ENCODE data around the gene GPR21.

Gene GPR21

GRCh38 chr9:123041489-123041888 lies 8.0 kb downstream of the GPR21 start:
- Histone ChIP-seq H3K9ac (ENCODE audit: low read length) (no peak overlapping the region), H2AFZ (ENCODE audit: low read length) (no peak overlapping the region), H3K27me3 (replicated peaks; ENCODE audit: insufficient read depth, low read length) (no peaks in the 10 kb centered on the region), H4K20me1 (ENCODE audit: insufficient read depth, low read length) (no peaks in the 10 kb centered on the region), H3K4me3 (ENCODE audit: low read length) (no peak overlapping the region), H3K27ac (ENCODE audit: low read length) (no peak overlapping the region), H3K9me2 (replicated peaks; ENCODE audit: insufficient read depth, low read length) (no peaks in the 10 kb centered on the region), H3K9me3 (replicated peaks; ENCODE audit: insufficient read depth, low read length) (no peaks in the 10 kb centered on the region), H3K79me2 (ENCODE audit: low read length) (no peaks in the 10 kb centered on the region), H3K4me1 (ENCODE audit: low read length) (no peaks in the 10 kb centered on the region), H3F3A (ENCODE audit: insufficient read depth, low read length) (no peaks in the 10 kb centered on the region), H3K4me2 (ENCODE audit: low read depth, low read length) (no peak overlapping the region), H3K36me3 (replicated peaks; ENCODE audit: insufficient read depth, low read length) (no peaks in the 10 kb centered on the region; the same call in 1 of the 2 replicates)
- no peak for TF ChIP-seq EZH2phosphoT487 (IDR thresholded peaks at IDR 0.05; ENCODE audit: low read length)
- TF ChIP-seq CTCF (IDR thresholded peaks at IDR 0.05; ENCODE audit: low read length), result no peak
- TF ChIP-seq EZH2 (optimal IDR thresholded peaks at IDR 0.05; ENCODE audit: low read depth, low read length), result no peak
- no peak for DNase-seq

GRCh38 chr9:123043081-123043939 lies 9.8 kb downstream of the GPR21 start:
- Histone ChIP-seq H3K79me2 (ENCODE audit: low read length) (no peaks in the 10 kb centered on the region), H4K20me1 (ENCODE audit: insufficient read depth, low read length) (no peaks in the 10 kb centered on the region), H3K4me1 (ENCODE audit: low read length) (no peaks in the 10 kb centered on the region), H3K27ac (ENCODE audit: low read length) (no peak overlapping the region), H3F3A (ENCODE audit: insufficient read depth, low read length) (no peaks in the 10 kb centered on the region), H3K9me3 (replicated peaks; ENCODE audit: insufficient read depth, low read length) (no peaks in the 10 kb centered on the region), H3K9ac (ENCODE audit: low read length) (no peak overlapping the region), H3K36me3 (replicated peaks; ENCODE audit: insufficient read depth, low read length) (no peaks in the 10 kb centered on the region; the same call in 1 of the 2 replicates), H2AFZ (ENCODE audit: low read length) (no peak overlapping the region), H3K4me2 (ENCODE audit: low read depth, low read length) (no peak overlapping the region), H3K4me3 (ENCODE audit: low read length) (no peak overlapping the region), H3K27me3 (replicated peaks; ENCODE audit: insufficient read depth, low read length) (no peaks in the 10 kb centered on the region), H3K9me2 (replicated peaks; ENCODE audit: insufficient read depth, low read length) (no peaks in the 10 kb centered on the region)
- no peak for TF ChIP-seq EZH2 (optimal IDR thresholded peaks at IDR 0.05; ENCODE audit: low read depth, low read length)
- no peak for TF ChIP-seq EZH2phosphoT487 (IDR thresholded peaks at IDR 0.05; ENCODE audit: low read length)
- no peak for TF ChIP-seq CTCF (IDR thresholded peaks at IDR 0.05; ENCODE audit: low read length)
- DNase-seq, result no peak

GRCh38 chr9:123044586-123044985 lies 11.1 kb downstream of the GPR21 start:
- Histone ChIP-seq H3K36me3 (replicated peaks; ENCODE audit: insufficient read depth, low read length) (no peaks in the 10 kb centered on the region; the same call in 1 of the 2 replicates), H3K79me2 (ENCODE audit: low read length) (no peaks in the 10 kb centered on the region), H3K27ac (ENCODE audit: low read length) (no peak overlapping the region), H3K9me3 (replicated peaks; ENCODE audit: insufficient read depth, low read length) (no peaks in the 10 kb centered on the region), H3K4me1 (ENCODE audit: low read length) (no peaks in the 10 kb centered on the region), H3K9me2 (replicated peaks; ENCODE audit: insufficient read depth, low read length) (no peaks in the 10 kb centered on the region), H3F3A (ENCODE audit: insufficient read depth, low read length) (no peaks in the 10 kb centered on the region), H3K9ac (ENCODE audit: low read length) (no peak overlapping the region), H3K4me3 (ENCODE audit: low read length) (no peak overlapping the region), H4K20me1 (ENCODE audit: insufficient read depth, low read length) (no peaks in the 10 kb centered on the region), H2AFZ (ENCODE audit: low read length) (no peak overlapping the region), H3K27me3 (replicated peaks; ENCODE audit: insufficient read depth, low read length) (no peaks in the 10 kb centered on the region), H3K4me2 (ENCODE audit: low read depth, low read length) (no peak overlapping the region)
- TF ChIP-seq EZH2phosphoT487 (IDR thresholded peaks at IDR 0.05; ENCODE audit: low read length) (no peak), EZH2 (optimal IDR thresholded peaks at IDR 0.05; ENCODE audit: low read depth, low read length) (no peak), CTCF (IDR thresholded peaks at IDR 0.05; ENCODE audit: low read length) (no peak)
- DNase-seq, result no peak

All from MM.1S (cell line).